Measurements from ENCODE around the gene MFSD1. TPM values are rescaled to one million over a fixed set of nuclear protein-coding genes. Genes with fewer than 3 reads are reported as not detected.

Gene MFSD1
- polyA plus RNA-seq, 1 of the 3 experiments (the other 2 are of a cell fraction): 44.9 TPM

- Histone ChIP-seq H4K20me1 (ENCODE audit: insufficient read depth) (no peaks in the 10 kb centered on the region), H3K27me3 (ENCODE audit: insufficient read depth) (no peaks in the 10 kb centered on the region), H3K79me2 (ENCODE audit: insufficient read depth) (no peaks in the 10 kb centered on the region), H3K9me3 (no peaks in the 10 kb centered on the region), H3K9ac (no peak overlapping the region), H3K27ac (ENCODE audit: low read depth in 2 of 2, low read length in 1 of 2) (no peak overlapping the region), H3K4me2 (no peak overlapping the region), H2AFZ (ENCODE audit: low read depth) (no peak overlapping the region), H3K4me3 (ENCODE audit: low read depth in 2 of 2, low read length in 1 of 2) (no peak overlapping the region), H3F3A (replicated peaks; ENCODE audit: insufficient read depth) (no peaks in the 10 kb centered on the region), H3K9me2 (no peaks in the 10 kb centered on the region), H3K4me1 (ENCODE audit: control insufficient read depth in 1 of 2, insufficient read depth in 2 of 2, low read depth in 1 of 2, low read length in 1 of 2) (no peaks in the 10 kb centered on the region; a peak in 2 of 4 replicates), H3K36me3 (replicated peaks in 1 of 2; ENCODE audit: control insufficient read depth in 1 of 2, insufficient read depth in 2 of 2, low read length in 1 of 2) (no peaks in the 10 kb centered on the region)
- no peak for TF ChIP-seq ELF1 (IDR thresholded peaks at IDR 0.05)
- TF ChIP-seq GABPA (IDR thresholded peaks at IDR 0.05; ENCODE audit: low read depth): no peak
- no peak for TF ChIP-seq NRF1 (IDR thresholded peaks at IDR 0.05; ENCODE audit: low read depth, low read length)
- TF ChIP-seq NFIC (IDR thresholded peaks at IDR 0.05; ENCODE audit: borderline replicate concordance): no peak
- no peak for TF ChIP-seq TCF12 (IDR thresholded peaks at IDR 0.05)
- TF ChIP-seq MEF2A (IDR thresholded peaks at IDR 0.05; ENCODE audit: borderline replicate concordance, low read depth): no peak
- TF ChIP-seq REST (IDR thresholded peaks at IDR 0.05; ENCODE audit: low read depth, low read length): no peak
- ChIA-PET POLR2A (no interaction called here), CTCF (interaction anchor here (1.0 kb wide), 1 partner anchor 14 kb away, joined by 3 read pairs; no protein-coding TSS in a partner anchor)
- WGBS (ENCODE audit: low lambda C conversion rate): 81% methylated on average over 3 of the region's 3 CpGs
- DNase-seq: no peak
Measured at GRCh38 chr3:158775426-158776410, 26.1 kb upstream of the MFSD1 start.

GRCh38 chr3:158776531-158776930 lies 25.3 kb upstream of the MFSD1 start:
- Histone ChIP-seq H3K36me3 (replicated peaks in 1 of 2; ENCODE audit: control insufficient read depth in 1 of 2, insufficient read depth in 2 of 2, low read length in 1 of 2) (no peaks in the 10 kb centered on the region), H4K20me1 (ENCODE audit: insufficient read depth) (no peaks in the 10 kb centered on the region), H3K4me2 (no peak overlapping the region), H3K27me3 (ENCODE audit: insufficient read depth) (no peaks in the 10 kb centered on the region), H3K9ac (no peak overlapping the region), H3K27ac (ENCODE audit: low read depth in 2 of 2, low read length in 1 of 2) (no peak overlapping the region), H3K9me3 (no peaks in the 10 kb centered on the region), H3K79me2 (ENCODE audit: insufficient read depth) (no peaks in the 10 kb centered on the region), H3F3A (replicated peaks; ENCODE audit: insufficient read depth) (no peaks in the 10 kb centered on the region), H3K9me2 (no peaks in the 10 kb centered on the region), H2AFZ (ENCODE audit: low read depth) (no peak overlapping the region), H3K4me3 (ENCODE audit: low read depth in 2 of 2, low read length in 1 of 2) (no peak overlapping the region), H3K4me1 (ENCODE audit: control insufficient read depth in 1 of 2, insufficient read depth in 2 of 2, low read depth in 1 of 2, low read length in 1 of 2) (no peaks in the 10 kb centered on the region; a peak in 2 of 4 replicates)
- no peak for DNase-seq
- ChIA-PET POLR2A (no interaction called here), CTCF (interaction anchor here (1.0 to 2.2 kb wide), 2 partner anchors 9 to 15 kb away, joined by 4 to 7 read pairs; no protein-coding TSS in a partner anchor)
- 89% methylated on average over 7 of the region's 7 CpGs for WGBS (ENCODE audit: low lambda C conversion rate)
- TF ChIP-seq TCF12 (IDR thresholded peaks at IDR 0.05): no peak
- TF ChIP-seq FOXJ3 (CRISPR knock-in tag; IDR thresholded peaks at IDR 0.05): no peak
- TF ChIP-seq SMC3 (IDR thresholded peaks at IDR 0.05; ENCODE audit: low read depth, low read length): no peak
- TF ChIP-seq FOXM1 (IDR thresholded peaks at IDR 0.05; ENCODE audit: low read depth): no peak
- no peak for TF ChIP-seq GABPA (IDR thresholded peaks at IDR 0.05; ENCODE audit: low read depth)
- no peak for TF ChIP-seq PBX3 (IDR thresholded peaks at IDR 0.05)
- TF ChIP-seq REST (IDR thresholded peaks at IDR 0.05; ENCODE audit: low read depth, low read length): no peak
- no peak for TF ChIP-seq USF1 (IDR thresholded peaks at IDR 0.05; ENCODE audit: borderline replicate concordance, low read depth)
- TF ChIP-seq JUND (IDR thresholded peaks at IDR 0.05): no peak
- no peak for TF ChIP-seq TEAD4 (IDR thresholded peaks at IDR 0.05; ENCODE audit: borderline replicate concordance, insufficient read depth)
- TF ChIP-seq POLR2AphosphoS5 (IDR thresholded peaks at IDR 0.05; ENCODE audit: low read depth, low read length): no peak
- TF ChIP-seq MAX (IDR thresholded peaks at IDR 0.05; ENCODE audit: low read depth): no peak
- no peak for TF ChIP-seq NFIC (IDR thresholded peaks at IDR 0.05; ENCODE audit: borderline replicate concordance)

Data from SK-N-SH (cell line).